Neural cell (in vitro differentiated cells): Measurements from ENCODE around the gene DLGAP4. TPM values are rescaled to one million over a fixed set of nuclear protein-coding genes. Genes with fewer than 3 reads are reported as not detected.

Experiments
- H2AFZ ChIP-seq: fragments of 200-600, 300-800 bp; sonication (generic), shearing (Covaris generic); 2 replicates; pipeline ENCODE4 v1.6.0; 2014; ENCODE audit warnings: low read depth, mild to moderate bottlenecking, antibody characterized with exemption, low read length, moderate library complexity
- H3F3A ChIP-seq: fragments of 200-600 bp; shearing (Covaris generic); 2 replicates; pipeline ENCODE4 v1.6.1; 2016; ENCODE audit warnings: mild to moderate bottlenecking, moderate library complexity, mixed read lengths, antibody characterized with exemption, low read length; ENCODE audit not compliant: insufficient read depth, poor library complexity, severe bottlenecking
- H3K27ac ChIP-seq: fragments of 200-600, 300-800 bp; sonication (generic), shearing (Covaris generic); 2 replicates; pipeline ENCODE4 v1.5.1; 2014; ENCODE audit warnings: mild to moderate bottlenecking, low read length, moderate library complexity
- H3K27me3 ChIP-seq: fragments of 300-800, 200-600 bp; sonication (generic), shearing (Covaris generic); 2 replicates; pipeline ENCODE4 v1.6.0; 2014; ENCODE audit warnings: mild to moderate bottlenecking, low read depth, low read length, moderate library complexity; ENCODE audit not compliant: insufficient read depth
- H3K36me3 ChIP-seq: fragments of 300-800, 200-600 bp; sonication (generic), shearing (Covaris generic); 2 replicates; pipeline ENCODE4 v1.5.1; 2014; ENCODE audit warnings: mild to moderate bottlenecking, antibody characterized with exemption, low read length, moderate library complexity; ENCODE audit not compliant: insufficient read depth
- H3K4me2 ChIP-seq: fragments of 300-800, 200-600 bp; sonication (generic), shearing (Covaris generic); 2 replicates; pipeline ENCODE4 v1.6.0; 2014; ENCODE audit warnings: mild to moderate bottlenecking, low read length
- H3K4me3 ChIP-seq: fragments of 300-800, 200-600 bp; sonication (generic), shearing (Covaris generic); 2 replicates; pipeline ENCODE4 v1.5.1; 2014; ENCODE audit warnings: mild to moderate bottlenecking, low read length, moderate library complexity
- H3K79me2 ChIP-seq: fragments of 200-600 bp; shearing (Covaris generic); replicated peaks from 2 replicates; pipeline ENCODE4 v1.6.0; 2014; ENCODE audit warnings: mild to moderate bottlenecking, low read length, moderate library complexity; ENCODE audit not compliant: insufficient read depth
- H3K9ac ChIP-seq: fragments of 300-800, 200-600 bp; sonication (generic), shearing (Covaris generic); 2 replicates; pipeline ENCODE4 v1.6.1; 2016; ENCODE audit warnings: mild to moderate bottlenecking, low read length, mixed read lengths
- H3K9me2 ChIP-seq: fragments of 200-600 bp; shearing (Covaris generic); 2 replicates; pipeline ENCODE4 v1.6.1; 2016; ENCODE audit warnings: mild to moderate bottlenecking, low read length, mixed read lengths; ENCODE audit not compliant: insufficient read depth
- H3K9me3 ChIP-seq: fragments of 200-600, 300-800 bp; sonication (generic), shearing (Covaris generic); 2 replicates; pipeline ENCODE4 v1.6.1; 2016; ENCODE audit warnings: mild to moderate bottlenecking, mixed run types, low read length, moderate library complexity, mixed read lengths
- H4K20me1 ChIP-seq: fragments of 200-600 bp; shearing (Covaris generic); 2 replicates; pipeline ENCODE4 v1.6.1; 2016; ENCODE audit warnings: mild to moderate bottlenecking, mixed run types; ENCODE audit not compliant: insufficient read depth
- CTCF ChIP-seq: fragments of 450-650 bp; IDR thresholded peaks from 2 replicates; pipeline ENCODE4 v1.5.1; 2014; ENCODE audit warnings: antibody characterized with exemption, mild to moderate bottlenecking, moderate library complexity; ENCODE audit not compliant: poor library complexity, severe bottlenecking
- EP300 ChIP-seq: fragments of 450-650 bp; conservative IDR thresholded peaks from 2 replicates; pipeline ENCODE4 v1.6.1; 2014; ENCODE audit warnings: antibody characterized with exemption, mild to moderate bottlenecking, moderate library complexity; ENCODE audit not compliant: poor library complexity, severe bottlenecking
- EZH2 ChIP-seq: fragments of 200-600, 300-800 bp; shearing (Covaris generic), sonication (generic); IDR thresholded peaks from 2 replicates; pipeline ENCODE4 v1.6.1; 2014; ENCODE audit warnings: antibody characterized with exemption, low read length, borderline replicate concordance, mild to moderate bottlenecking; ENCODE audit not compliant: insufficient read depth, poor library complexity, severe bottlenecking
- MXI1 ChIP-seq: fragments of 450-650 bp; conservative IDR thresholded peaks from 2 replicates; pipeline ENCODE4 v1.6.1; 2014; ENCODE audit warnings: antibody characterized with exemption, mild to moderate bottlenecking; ENCODE audit not compliant: poor library complexity, severe bottlenecking
- POLR2AphosphoS5 ChIP-seq: IDR thresholded peaks from 2 replicates; pipeline ENCODE4 v1.6.1; 2012
- RAD21 ChIP-seq: fragments of 450-650 bp; conservative IDR thresholded peaks from 2 replicates; pipeline ENCODE4 v1.6.1; 2014; ENCODE audit warnings: antibody characterized with exemption, mild to moderate bottlenecking, moderate library complexity
- REST ChIP-seq: IDR thresholded peaks from 2 replicates; pipeline ENCODE4 v1.6.1; 2012; ENCODE audit warnings: borderline replicate concordance
- SMC3 ChIP-seq: fragments of 450-650 bp; conservative IDR thresholded peaks from 2 replicates; pipeline ENCODE4 v1.6.1; 2014; ENCODE audit warnings: antibody characterized with exemption, mild to moderate bottlenecking, moderate library complexity; ENCODE audit not compliant: poor library complexity
- TAF1 ChIP-seq: IDR thresholded peaks from 2 replicates; pipeline ENCODE4 v1.6.1; 2012; ENCODE audit warnings: low read depth
- polyA plus RNA-seq: library from polyadenylated mRNA; depleted of rRNA; stranded (reverse); fragments of >200 nt; gene quantifications from 2 replicates; pipeline ENCODE4 v1.2.3, GENCODE V29; 2014

Gene DLGAP4
- polyA plus RNA-seq, 1 donor from 2014 or later = 31.2 TPM

DNA sequence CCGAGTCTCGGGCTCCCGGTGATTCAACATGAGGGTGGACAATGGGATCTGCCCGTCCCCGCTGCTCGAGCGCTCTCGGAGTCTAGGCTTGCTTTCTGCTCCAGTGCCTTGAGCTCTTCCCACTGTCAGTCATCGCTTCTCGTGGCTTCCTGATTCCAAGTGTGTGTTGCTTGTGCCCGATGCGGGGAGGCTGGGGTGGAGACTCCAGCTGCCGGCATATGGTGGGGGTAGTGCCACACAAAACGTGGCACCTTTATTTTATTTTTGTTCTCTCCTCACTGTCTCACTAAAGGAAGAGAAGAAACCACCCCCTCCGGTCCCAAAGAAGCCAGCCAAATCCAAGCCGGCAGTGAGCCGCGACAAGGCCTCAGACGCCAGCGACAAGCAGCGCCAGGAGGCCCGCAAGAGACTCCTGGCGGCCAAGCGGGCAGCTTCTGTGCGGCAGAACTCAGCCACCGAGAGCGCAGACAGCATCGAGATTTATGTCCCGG, 220.4 kb downstream of the DLGAP4 start:
- Histone ChIP-seq H3K9me2 (no peaks in the 10 kb centered on the region), H3K9me3 (no peaks in the 10 kb centered on the region), H2AFZ (no peak overlapping the region), H3K36me3 (no peaks in the 10 kb centered on the region), H3K4me3 (no peak overlapping the region), H3K27ac (no peak overlapping the region), H4K20me1 (no peaks in the 10 kb centered on the region), H3K79me2 (peaks cover 5% of the 10 kb centered on the region), H3F3A (no peaks in the 10 kb centered on the region), H3K27me3 (no peaks in the 10 kb centered on the region), H3K9ac (no peak overlapping the region), H3K4me2 (no peak overlapping the region)
- TF ChIP-seq MXI1 = no peak
- TF ChIP-seq EZH2 = no peak
- TF ChIP-seq EP300 = no peak
- TF ChIP-seq SMC3 = no peak
- TF ChIP-seq TAF1 = no peak
- no peak for TF ChIP-seq CTCF
- no peak for TF ChIP-seq POLR2AphosphoS5
- no peak for TF ChIP-seq RAD21
- TF ChIP-seq REST = no peak

DNA sequence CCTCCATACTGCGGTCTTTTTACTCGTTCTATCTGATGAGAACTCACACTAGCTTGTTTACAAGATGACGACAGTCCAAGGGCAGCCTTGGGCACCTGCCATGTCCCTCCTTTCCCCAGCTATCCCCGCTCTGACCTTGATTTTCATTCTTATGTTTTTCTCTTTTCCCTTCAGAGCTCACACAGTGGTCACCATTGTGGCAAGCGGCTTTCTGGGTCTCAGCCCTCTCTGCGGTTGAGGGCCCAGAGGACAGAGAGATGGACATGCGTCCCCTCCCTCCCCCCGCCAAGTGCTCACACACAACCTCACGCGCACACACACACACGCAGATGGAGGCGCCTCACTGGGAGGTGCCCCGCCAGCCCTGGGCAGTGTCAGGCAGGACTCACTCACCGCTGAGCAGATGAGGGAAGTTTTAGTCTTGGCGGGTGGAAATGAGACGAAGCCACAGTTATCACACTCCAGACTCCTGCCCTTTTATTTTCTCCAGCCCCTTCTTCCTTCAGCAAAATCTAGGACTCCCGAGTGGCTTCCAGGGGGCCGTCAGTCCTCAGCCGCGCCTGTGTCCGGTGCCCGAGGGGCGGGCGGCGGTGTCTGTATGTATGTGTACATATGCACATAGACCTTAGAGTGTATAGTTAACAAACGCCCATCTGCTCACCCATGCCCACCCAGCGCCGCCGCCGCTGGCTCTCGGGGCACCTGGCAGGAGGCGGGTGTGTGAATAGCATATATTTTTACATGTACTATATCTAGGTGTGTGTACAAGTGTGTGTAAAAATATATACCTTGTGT, 221.4 kb downstream of the DLGAP4 start:
- Histone ChIP-seq H3K9ac (no peak overlapping the region), H3F3A (no peaks in the 10 kb centered on the region), H2AFZ (no peak overlapping the region), H3K4me2 (no peak overlapping the region), H3K27me3 (no peaks in the 10 kb centered on the region), H3K27ac (no peak overlapping the region), H3K4me3 (no peak overlapping the region), H3K79me2 (peaks cover 5% of the 10 kb centered on the region), H3K9me2 (no peaks in the 10 kb centered on the region), H3K36me3 (no peaks in the 10 kb centered on the region), H4K20me1 (no peaks in the 10 kb centered on the region), H3K9me3 (no peaks in the 10 kb centered on the region)
- no peak for TF ChIP-seq RAD21
- TF ChIP-seq TAF1 = no peak
- TF ChIP-seq EZH2 = no peak
- TF ChIP-seq EP300 = no peak
